ENCODE data around the gene VPS13D. TPM values are rescaled to one million over a fixed set of nuclear protein-coding genes. Genes with fewer than 3 reads are reported as not detected.

VPS13D gene
- total RNA-seq, 4 donors from 2014 or later = 94.4 to 472 (median 163) TPM

DNA sequence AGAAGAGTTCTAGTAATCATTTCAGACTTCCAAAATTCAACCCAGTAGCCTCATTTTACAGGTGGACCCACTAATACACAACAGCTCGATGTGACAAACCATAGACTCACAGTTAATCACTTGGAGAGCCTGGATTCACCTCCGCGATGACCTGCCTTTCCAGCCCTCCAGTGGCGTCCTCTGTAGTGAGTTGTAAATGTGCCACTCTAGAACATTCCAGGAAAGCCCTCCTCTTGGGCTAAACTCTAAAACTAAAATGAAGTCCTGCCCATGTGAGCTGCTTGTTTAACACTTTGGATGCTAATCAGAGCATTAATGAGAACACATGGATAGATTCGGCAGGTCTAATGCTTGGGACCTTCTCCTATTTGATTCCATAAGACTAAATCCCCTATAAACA, 247.5 kb downstream of the VPS13D start:
- WGBS = 98% methylated on average over 5 of the region's 5 CpGs
- no peaks in the 10 kb centered on the region for H3K27me3 ChIP-seq

DNA sequence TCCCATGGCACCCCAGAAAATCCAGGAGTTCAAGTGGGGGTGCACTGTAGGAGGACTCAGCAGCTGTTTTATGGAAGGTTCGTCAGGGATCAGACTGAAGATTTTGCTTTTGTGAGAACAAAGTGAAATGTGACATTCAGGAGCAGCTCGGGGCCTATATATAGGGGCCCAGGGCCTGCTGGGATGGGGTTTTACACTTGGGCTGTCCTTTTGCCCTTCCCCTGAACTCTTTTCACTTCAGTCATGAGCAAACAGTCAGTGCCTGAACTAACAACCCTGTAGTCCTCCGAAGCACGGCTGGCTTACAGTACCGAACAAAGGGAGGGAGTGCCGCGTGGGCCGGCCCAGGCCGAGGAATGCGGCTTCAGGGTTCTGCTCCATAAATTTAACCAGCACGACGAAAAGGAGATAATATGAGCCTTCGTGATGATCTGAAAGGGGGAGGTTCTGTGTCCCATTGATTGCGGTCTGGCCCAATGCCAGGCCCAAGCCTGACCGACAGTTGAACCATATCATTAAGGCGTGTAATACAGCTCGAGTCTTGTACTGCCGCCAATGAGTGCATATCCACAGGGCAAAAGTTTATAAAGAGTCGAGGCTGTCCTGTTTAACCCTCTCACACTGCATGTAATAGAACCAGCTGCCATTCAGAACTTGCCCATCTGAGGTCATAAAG, 248.2 kb downstream of the VPS13D start:
- peak overlapping the region; percentile 59 for H3K27ac ChIP-seq
- DNase-seq (ENCODE audit: low spot score in 2 of 2) = peak; percentile 81 to 89
- H3K36me3 ChIP-seq = no peaks in the 10 kb centered on the region
- TF ChIP-seq, protein P1, sequence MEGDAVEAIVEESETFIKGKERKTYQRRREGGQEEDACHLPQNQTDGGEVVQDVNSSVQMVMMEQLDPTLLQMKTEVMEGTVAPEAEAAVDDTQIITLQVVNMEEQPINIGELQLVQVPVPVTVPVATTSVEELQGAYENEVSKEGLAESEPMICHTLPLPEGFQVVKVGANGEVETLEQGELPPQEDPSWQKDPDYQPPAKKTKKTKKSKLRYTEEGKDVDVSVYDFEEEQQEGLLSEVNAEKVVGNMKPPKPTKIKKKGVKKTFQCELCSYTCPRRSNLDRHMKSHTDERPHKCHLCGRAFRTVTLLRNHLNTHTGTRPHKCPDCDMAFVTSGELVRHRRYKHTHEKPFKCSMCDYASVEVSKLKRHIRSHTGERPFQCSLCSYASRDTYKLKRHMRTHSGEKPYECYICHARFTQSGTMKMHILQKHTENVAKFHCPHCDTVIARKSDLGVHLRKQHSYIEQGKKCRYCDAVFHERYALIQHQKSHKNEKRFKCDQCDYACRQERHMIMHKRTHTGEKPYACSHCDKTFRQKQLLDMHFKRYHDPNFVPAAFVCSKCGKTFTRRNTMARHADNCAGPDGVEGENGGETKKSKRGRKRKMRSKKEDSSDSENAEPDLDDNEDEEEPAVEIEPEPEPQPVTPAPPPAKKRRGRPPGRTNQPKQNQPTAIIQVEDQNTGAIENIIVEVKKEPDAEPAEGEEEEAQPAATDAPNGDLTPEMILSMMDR (IDR thresholded peaks at IDR 0.05) = no peak
- TF ChIP-seq POLR2AphosphoS5 (IDR thresholded peaks at IDR 0.05) (peak in 2 of 3 donors; percentile 30 to 60), EP300 (IDR thresholded peaks at IDR 0.05) (no peak), POLR2A (IDR thresholded peaks at IDR 0.05) (no peak)
- WGBS = 29% methylated on average over 19 of the region's 19 CpGs
- no peak overlapping the region for H3K4me3 ChIP-seq
- H3K27me3 ChIP-seq = no peaks in the 10 kb centered on the region
- H3K4me1 ChIP-seq = peaks cover 67% of the 10 kb centered on the region
- no peaks in the 10 kb centered on the region for H3K9me3 ChIP-seq

More for the DNA sequence above, 247.5 kb downstream of the VPS13D start:
- TF ChIP-seq POLR2A (IDR thresholded peaks at IDR 0.05) (no peak), EP300 (IDR thresholded peaks at IDR 0.05) (no peak), POLR2AphosphoS5 (IDR thresholded peaks at IDR 0.05) (no peak)
- TF ChIP-seq, protein P1 (IDR thresholded peaks at IDR 0.05) = no peak
- Histone ChIP-seq H3K4me1 (peaks cover 67% of the 10 kb centered on the region), H3K4me3 (no peak overlapping the region), H3K27ac (peak overlapping the region; percentile 59), H3K36me3 (no peaks in the 10 kb centered on the region), H3K9me3 (no peaks in the 10 kb centered on the region)
- DNase-seq (ENCODE audit: low spot score in 2 of 2) = no peak

DNA sequence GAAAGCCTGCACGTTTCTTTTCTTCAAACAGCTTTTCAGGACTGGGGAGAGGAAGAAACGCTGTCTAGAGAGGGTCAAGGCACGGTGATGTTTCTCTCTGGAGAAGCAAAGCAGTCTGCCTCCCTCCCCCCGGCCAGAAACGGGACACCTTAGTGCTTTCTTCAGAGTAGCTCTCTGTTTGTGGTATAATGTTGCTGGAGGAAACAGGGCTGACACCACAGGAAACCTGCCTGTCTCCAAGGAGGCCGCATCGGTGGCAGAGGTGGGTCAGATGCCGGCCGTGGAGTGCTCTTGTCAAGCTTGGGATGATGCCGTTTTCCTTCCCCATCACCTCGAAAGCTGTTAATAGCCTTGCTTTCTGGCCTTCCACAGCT, 248.8 kb downstream of the VPS13D start:
- Histone ChIP-seq H3K27me3 (no peaks in the 10 kb centered on the region), H3K36me3 (no peaks in the 10 kb centered on the region), H3K9me3 (no peaks in the 10 kb centered on the region), H3K27ac (peak overlapping the region; percentile 59), H3K4me1 (peaks cover 67% of the 10 kb centered on the region), H3K4me3 (no peak overlapping the region)
- WGBS = 58% methylated on average over 11 of the region's 11 CpGs
- no peak for DNase-seq (ENCODE audit: low spot score in 2 of 2)
- TF ChIP-seq EP300 (IDR thresholded peaks at IDR 0.05) (no peak), POLR2AphosphoS5 (IDR thresholded peaks at IDR 0.05) (no peak), POLR2A (IDR thresholded peaks at IDR 0.05) (no peak)
- TF ChIP-seq, protein P1 (IDR thresholded peaks at IDR 0.05) = no peak

DNA sequence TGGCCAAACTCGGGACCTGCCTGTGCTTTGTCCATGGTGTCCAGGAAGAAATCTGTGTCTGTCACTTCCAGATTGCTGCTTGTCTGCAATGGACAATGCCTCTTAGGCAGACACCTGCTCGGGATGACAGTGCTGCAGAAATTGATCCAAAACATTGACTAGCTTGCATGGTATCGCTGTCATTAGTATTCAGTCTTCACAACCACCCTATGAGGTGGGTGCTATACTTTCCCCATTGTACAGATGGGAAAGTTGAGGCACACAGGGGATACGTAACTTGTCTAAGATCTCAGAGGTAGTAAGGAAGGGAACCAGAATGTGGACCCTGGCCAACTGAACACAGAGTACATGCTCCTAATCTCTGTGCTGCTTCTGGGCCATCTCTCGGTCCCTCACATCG, 249.5 kb downstream of the VPS13D start:
- no peaks in the 10 kb centered on the region for H3K9me3 ChIP-seq
- H3K4me1 ChIP-seq = peaks cover 68% of the 10 kb centered on the region
- no peak overlapping the region for H3K4me3 ChIP-seq
- H3K36me3 ChIP-seq = no peaks in the 10 kb centered on the region
- TF ChIP-seq POLR2A (IDR thresholded peaks at IDR 0.05) (no peak), POLR2AphosphoS5 (IDR thresholded peaks at IDR 0.05) (no peak), EP300 (IDR thresholded peaks at IDR 0.05) (no peak)
- TF ChIP-seq, protein P1 (IDR thresholded peaks at IDR 0.05) = no peak
- H3K27ac ChIP-seq = no peak overlapping the region
- no peaks in the 10 kb centered on the region for H3K27me3 ChIP-seq
- DNase-seq (ENCODE audit: low spot score in 2 of 2) = no peak
- WGBS = 84% methylated on average over 6 of the region's 6 CpGs

DNA sequence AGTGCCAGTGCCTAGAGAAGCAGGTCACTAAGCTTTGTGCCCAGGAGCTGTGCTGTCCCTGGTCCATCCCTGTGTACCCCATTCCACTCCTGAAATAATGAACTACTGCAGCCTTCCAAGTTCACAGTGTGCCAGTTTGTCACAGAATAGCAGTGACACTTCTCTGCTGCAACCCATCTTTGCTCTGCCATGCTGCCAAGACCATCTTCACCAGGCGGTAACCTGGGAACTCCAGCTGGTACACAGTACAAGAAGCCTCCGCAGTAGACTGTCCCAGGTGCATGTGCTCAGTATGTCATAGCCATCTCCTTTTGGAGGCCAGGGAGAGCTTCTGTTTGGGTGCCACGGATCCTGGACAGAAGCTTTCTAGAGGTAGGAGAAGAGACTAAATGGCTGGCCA, 250.2 kb downstream of the VPS13D start:
- H3K36me3 ChIP-seq = no peaks in the 10 kb centered on the region
- TF ChIP-seq, protein P1 (IDR thresholded peaks at IDR 0.05) = no peak
- TF ChIP-seq EP300 (IDR thresholded peaks at IDR 0.05) = no peak
- no peak for TF ChIP-seq POLR2AphosphoS5 (IDR thresholded peaks at IDR 0.05)
- no peak for TF ChIP-seq POLR2A (IDR thresholded peaks at IDR 0.05)
- 97% methylated on average over 3 of the region's 3 CpGs for WGBS
- H3K27ac ChIP-seq = no peak overlapping the region
- no peaks in the 10 kb centered on the region for H3K27me3 ChIP-seq
- no peak for DNase-seq (ENCODE audit: low spot score in 2 of 2)
- no peaks in the 10 kb centered on the region for H3K9me3 ChIP-seq
- H3K4me3 ChIP-seq = no peak overlapping the region
- H3K4me1 ChIP-seq = peaks cover 69% of the 10 kb centered on the region
